Skeletal muscle cell (primary cell): Measurements from ENCODE around the gene MED13L.
"Not testable (repeated sequence)": the region's sequence is repeated elsewhere in the genome, so short reads cannot be mapped to it uniquely, and the experiment has no call there.

Source experiments
- DNase-seq: peaks from one replicate; pipeline ENCODE4 v3.0.0-alpha.2; 2010; ENCODE audit warnings: low read depth
- H3K4me3 ChIP-seq: 2 replicates; pipeline ENCODE4 v1.5.1; 2011; ENCODE audit warnings: low read depth, mild to moderate bottlenecking, control low read depth, low read length, moderate library complexity

The MED13L gene

GRCh38 chr12:116306506-116306905, 29.0 kb upstream of the MED13L start:
- no peak for DNase-seq
- no peak overlapping the region for H3K4me3 ChIP-seq

- DNase-seq = no peak
- H3K4me3 ChIP-seq = no peak overlapping the region
Observed at GRCh38 chr12:116304621-116305020, 27.1 kb upstream of the MED13L start.

- DNase-seq = no peak
- no peak overlapping the region for H3K4me3 ChIP-seq
Observed at GRCh38 chr12:116303929-116304328, 26.4 kb upstream of the MED13L start.

GRCh38 chr12:116303066-116303465, 25.6 kb upstream of the MED13L start:
- DNase-seq = no peak
- no peak overlapping the region for H3K4me3 ChIP-seq

GRCh38 chr12:116302166-116303058, 24.9 kb upstream of the MED13L start:
- DNase-seq = no peak
- H3K4me3 ChIP-seq = no peak overlapping the region

GRCh38 chr12:116301621-116302020, 24.1 kb upstream of the MED13L start:
- DNase-seq = no peak
- no peak overlapping the region for H3K4me3 ChIP-seq

- DNase-seq = no peak
- H3K4me3 ChIP-seq = no peak overlapping the region
Observed at GRCh38 chr12:116299665-116300328, 22.3 kb upstream of the MED13L start.

GRCh38 chr12:116299064-116299463, 21.6 kb upstream of the MED13L start:
- no peak for DNase-seq

GRCh38 chr12:116298578-116298977, 21.1 kb upstream of the MED13L start:
- DNase-seq = no peak
- H3K4me3 ChIP-seq = no peak overlapping the region

More at GRCh38 chr12:116299064-116299463, 21.6 kb upstream of the MED13L start:
- no peak overlapping the region for H3K4me3 ChIP-seq

- no peak for DNase-seq
Observed at GRCh38 chr12:116297224-116297834, 19.8 kb upstream of the MED13L start.

GRCh38 chr12:116295327-116296263, 18.1 kb upstream of the MED13L start:
- DNase-seq = no peak
- H3K4me3 ChIP-seq = no peak overlapping the region

More at GRCh38 chr12:116297224-116297834, 19.8 kb upstream of the MED13L start:
- no peak overlapping the region for H3K4me3 ChIP-seq

GRCh38 chr12:116294454-116295165, 17.1 kb upstream of the MED13L start:
- no peak for DNase-seq
- no peak overlapping the region for H3K4me3 ChIP-seq

GRCh38 chr12:116293687-116294453, 16.4 kb upstream of the MED13L start:
- DNase-seq = no peak

GRCh38 chr12:116291218-116291617, 13.7 kb upstream of the MED13L start:
- no peak for DNase-seq
- no peak overlapping the region for H3K4me3 ChIP-seq

More at GRCh38 chr12:116293687-116294453, 16.4 kb upstream of the MED13L start:
- no peak overlapping the region for H3K4me3 ChIP-seq

GRCh38 chr12:116288735-116289134, 11.2 kb upstream of the MED13L start:
- DNase-seq = no peak
- H3K4me3 ChIP-seq = no peak overlapping the region

GRCh38 chr12:116287842-116288301, 10.4 kb upstream of the MED13L start:
- H3K4me3 ChIP-seq = no peak overlapping the region
- no peak for DNase-seq

- DNase-seq = peak; percentile 53
- H3K4me3 ChIP-seq = no peak overlapping the region
Observed at GRCh38 chr12:116284396-116284795, 6.9 kb upstream of the MED13L start.

GRCh38 chr12:116283881-116284280, 6.4 kb upstream of the MED13L start:
- not testable (repeated sequence) for H3K4me3 ChIP-seq, DNase-seq
